Bronchial epithelial cell (primary cell): Measurements from ENCODE around the gene RAET1L. TPM values are rescaled to one million over a fixed set of nuclear protein-coding genes. Genes with fewer than 3 reads are reported as not detected.

Source experiments
- DNase-seq: peaks from one replicate; pipeline ENCODE4 v3.0.0-alpha.2; 2010; ENCODE audit warnings: low read depth
- FAIRE-seq: peaks from 2 replicates; lab custom pipeline; 2011; peaks lifted over from hg19 to GRCh38; lab: Jason Lieb, UNC
- H3K27me3 ChIP-seq: 2 replicates; pipeline ENCODE4 v1.5.1; 2011; ENCODE audit warnings: low read length; ENCODE audit not compliant: control insufficient read depth, insufficient read depth
- H3K36me3 ChIP-seq: 2 replicates; pipeline ENCODE4 v1.5.1; 2011; ENCODE audit warnings: low read length; ENCODE audit not compliant: control insufficient read depth, insufficient read depth
- H3K4me3 ChIP-seq: 2 replicates; pipeline ENCODE4 v1.5.1; 2011; ENCODE audit warnings: mild to moderate bottlenecking, low read depth, low read length, control low read depth
- CTCF ChIP-seq: IDR thresholded peaks from 2 replicates; pipeline ENCODE4 v1.5.1; 2011; ENCODE audit warnings: mild to moderate bottlenecking, moderate library complexity, low read length, control low read depth, inconsistent platforms; ENCODE audit not compliant: insufficient read depth, severe bottlenecking
- total RNA-seq: library from RNA; depleted of rRNA; stranded (reverse); fragments of >200 nt; gene quantifications from 2 replicates; pipeline ENCODE4 v1.2.1, GENCODE V29; 2014

RAET1L gene
- total RNA-seq, 1 donor from 2014 or later, result 0.79 TPM

- no peaks in the 10 kb centered on the region for H3K27me3 ChIP-seq
- no peak for FAIRE-seq
- DNase-seq, result no peak
- no peak overlapping the region for H3K4me3 ChIP-seq
- no peaks in the 10 kb centered on the region for H3K36me3 ChIP-seq
- no peak for TF ChIP-seq CTCF
Observed at GRCh38 chr6:150002710-150003109, 22.6 kb downstream of the RAET1L start.

- DNase-seq (no peak), FAIRE-seq (peak; percentile 13)
- no peak for TF ChIP-seq CTCF
- Histone ChIP-seq H3K27me3 (no peaks in the 10 kb centered on the region), H3K36me3 (no peaks in the 10 kb centered on the region), H3K4me3 (no peak overlapping the region)
Observed at GRCh38 chr6:150001295-150002008, 23.9 kb downstream of the RAET1L start.

GRCh38 chr6:149999636-150000035 lies 25.7 kb downstream of the RAET1L start:
- H3K36me3 ChIP-seq, result no peaks in the 10 kb centered on the region
- FAIRE-seq (no peak), DNase-seq (no peak)
- H3K27me3 ChIP-seq, result peaks cover 6% of the 10 kb centered on the region
- TF ChIP-seq CTCF, result no peak
- no peak overlapping the region for H3K4me3 ChIP-seq

GRCh38 chr6:149995971-149996370 lies 29.4 kb downstream of the RAET1L start:
- H3K27me3 ChIP-seq, result peaks cover 24% of the 10 kb centered on the region
- DNase-seq (no peak), FAIRE-seq (no peak)

GRCh38 chr6:149995235-149995750 lies 30.0 kb downstream of the RAET1L start:
- DNase-seq, result no peak
- TF ChIP-seq CTCF, result no peak
- H3K4me3 ChIP-seq, result no peak overlapping the region
- peaks cover 30% of the 10 kb centered on the region for H3K27me3 ChIP-seq
- FAIRE-seq, result no peak
- H3K36me3 ChIP-seq, result no peaks in the 10 kb centered on the region

More at GRCh38 chr6:149995971-149996370, 29.4 kb downstream of the RAET1L start:
- no peak overlapping the region for H3K4me3 ChIP-seq
- TF ChIP-seq CTCF, result no peak
- no peaks in the 10 kb centered on the region for H3K36me3 ChIP-seq
